ENCODE data around the gene GPR141.

GRCh38 chr7:37660614-37661013 is 23.0 kb upstream of the GPR141 start:
- no peak for TF ChIP-seq EZH2 (IDR thresholded peaks at IDR 0.05; ENCODE audit: insufficient read depth, poor library complexity, severe bottlenecking)
- no peak for TF ChIP-seq EZH2phosphoT487 (IDR thresholded peaks at IDR 0.05; ENCODE audit: insufficient read depth, low read depth)
